ENCODE measurements around the gene RIMS1.
A peak's percentile ranks its signal among the peaks of the same experiment; 100 is the strongest.

RIMS1 gene

DNA sequence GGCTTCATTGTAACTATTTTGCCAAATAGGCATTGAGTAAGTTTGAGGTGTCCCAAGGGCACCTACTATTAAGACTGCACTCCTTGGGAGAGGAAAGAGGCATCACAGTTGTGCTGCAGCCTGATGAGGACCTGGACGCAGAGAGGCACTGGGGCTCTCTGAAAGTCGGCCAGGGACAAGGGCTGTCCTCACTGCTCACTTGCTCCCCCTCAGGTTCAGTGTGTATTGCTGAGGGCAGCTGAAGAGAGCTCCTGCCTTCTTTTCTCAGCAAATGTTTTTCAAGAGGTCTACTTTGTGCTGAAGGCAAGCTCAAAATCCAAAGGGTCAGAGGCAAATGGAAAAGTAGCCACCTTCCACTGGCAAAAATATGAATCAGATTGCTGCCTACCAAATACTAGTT lies 331.8 kb downstream of the RIMS1 start:
- Histone ChIP-seq H2BK12ac (ENCODE audit: low read length) (no peak overlapping the region), H3K4ac (ENCODE audit: low read length) (no peak overlapping the region), H3K27ac (replicated peaks; ENCODE audit: low read length) (no peak overlapping the region), H3K36me3 (replicated peaks in 1 of 2; ENCODE audit: control insufficient read depth in 2 of 2, insufficient read depth in 2 of 2, low read length in 2 of 2) (no peaks in the 10 kb centered on the region), H3K27me3 (ENCODE audit: control insufficient read depth in 3 of 3, insufficient read depth in 3 of 3, low read depth in 1 of 3, low read length in 3 of 3) (no peaks in the 10 kb centered on the region), H2BK5ac (ENCODE audit: low read length) (no peak overlapping the region), H4K91ac (ENCODE audit: low read depth, low read length, poor library complexity) (no peak overlapping the region), H3K4me3 (ENCODE audit: low read length in 2 of 2) (no peak overlapping the region), H3K14ac (ENCODE audit: low read length) (no peak overlapping the region), H2BK15ac (ENCODE audit: low read length) (no peak overlapping the region), H2BK120ac (ENCODE audit: low read depth, low read length) (no peak overlapping the region), H4K8ac (ENCODE audit: low read depth, low read length) (no peak overlapping the region), H3K18ac (ENCODE audit: low read length) (no peak overlapping the region), H3K4me1 (ENCODE audit: control insufficient read depth in 2 of 2, insufficient read depth in 1 of 2, low read depth in 1 of 2, low read length in 2 of 2) (no peaks in the 10 kb centered on the region), H3K79me1 (ENCODE audit: low read depth, low read length) (no peaks in the 10 kb centered on the region), H3K9ac (ENCODE audit: low read depth, low read length, poor library complexity) (no peak overlapping the region), H2AFZ (ENCODE audit: low read length) (peak overlapping the region; percentile 0), H2AK5ac (ENCODE audit: low read depth, low read length) (no peak overlapping the region), H3K9me3 (replicated peaks in 1 of 2; ENCODE audit: control insufficient read depth in 2 of 2, insufficient read depth in 1 of 2, low read depth in 1 of 2, low read length in 2 of 2) (no peaks in the 10 kb centered on the region), H3K4me2 (ENCODE audit: insufficient read depth, low read length, poor library complexity, severe bottlenecking) (no peak overlapping the region), H3K23ac (ENCODE audit: low read depth, low read length, poor library complexity) (no peak overlapping the region)
- peak; percentile 52 for DNase-seq (ENCODE audit: low spot score)
- WGBS, 2 donors (ENCODE audit: extremely low coverage in 2 of 2, insufficient read length in 2 of 2, insufficient replicate concordance in 1 of 2) = no CpG with 5 or more reads among the region's 2 CpGs

DNA sequence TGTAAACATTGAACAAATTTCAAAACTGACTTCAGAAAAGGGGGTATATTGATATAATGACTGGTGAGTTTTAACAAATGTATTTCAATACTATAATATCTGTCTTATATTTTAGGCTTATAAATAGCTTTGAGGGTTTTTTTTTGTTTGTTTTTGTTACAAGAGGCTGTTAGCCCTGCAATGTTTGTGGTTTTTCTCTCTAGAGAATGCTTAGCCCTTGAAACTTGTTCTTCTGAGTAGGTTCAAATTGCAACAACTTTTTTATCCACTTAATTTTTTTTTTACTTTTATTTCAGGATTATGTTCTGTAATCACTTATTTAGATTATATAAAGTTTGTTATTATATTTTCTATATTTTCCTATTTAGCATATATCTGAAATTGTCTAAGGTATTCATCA lies 333.2 kb downstream of the RIMS1 start:
- H4K8ac ChIP-seq (ENCODE audit: low read depth, low read length) = no peak overlapping the region
- no peak for DNase-seq (ENCODE audit: low spot score)
- no peak overlapping the region for H3K23ac ChIP-seq (ENCODE audit: low read depth, low read length, poor library complexity)
- H3K27me3 ChIP-seq (ENCODE audit: control insufficient read depth in 3 of 3, insufficient read depth in 3 of 3, low read depth in 1 of 3, low read length in 3 of 3) = no peaks in the 10 kb centered on the region
- H3K14ac ChIP-seq (ENCODE audit: low read length) = no peak overlapping the region
- no peak overlapping the region for H3K4ac ChIP-seq (ENCODE audit: low read length)
- H3K4me1 ChIP-seq (ENCODE audit: control insufficient read depth in 2 of 2, insufficient read depth in 1 of 2, low read depth in 1 of 2, low read length in 2 of 2) = no peaks in the 10 kb centered on the region
- H3K9ac ChIP-seq (ENCODE audit: low read depth, low read length, poor library complexity) = no peak overlapping the region
- no peaks in the 10 kb centered on the region for H3K79me1 ChIP-seq (ENCODE audit: low read depth, low read length)
- H2BK15ac ChIP-seq (ENCODE audit: low read length) = no peak overlapping the region
- H3K27ac ChIP-seq (replicated peaks; ENCODE audit: low read length) = no peak overlapping the region
- no peak overlapping the region for H3K18ac ChIP-seq (ENCODE audit: low read length)
- H2BK120ac ChIP-seq (ENCODE audit: low read depth, low read length) = no peak overlapping the region
- no peak overlapping the region for H4K91ac ChIP-seq (ENCODE audit: low read depth, low read length, poor library complexity)
- no peak overlapping the region for H2AK5ac ChIP-seq (ENCODE audit: low read depth, low read length)
- no peak overlapping the region for H3K4me3 ChIP-seq (ENCODE audit: low read length in 2 of 2)
- no peaks in the 10 kb centered on the region for H3K9me3 ChIP-seq (replicated peaks in 1 of 2; ENCODE audit: control insufficient read depth in 2 of 2, insufficient read depth in 1 of 2, low read depth in 1 of 2, low read length in 2 of 2)
- H2AFZ ChIP-seq (ENCODE audit: low read length) = no peak overlapping the region
- H2BK5ac ChIP-seq (ENCODE audit: low read length) = no peak overlapping the region
- H3K36me3 ChIP-seq (replicated peaks in 1 of 2; ENCODE audit: control insufficient read depth in 2 of 2, insufficient read depth in 2 of 2, low read length in 2 of 2) = no peaks in the 10 kb centered on the region
- H3K4me2 ChIP-seq (ENCODE audit: insufficient read depth, low read length, poor library complexity, severe bottlenecking) = no peak overlapping the region
- H2BK12ac ChIP-seq (ENCODE audit: low read length) = no peak overlapping the region

- no peak overlapping the region for H2AFZ ChIP-seq (ENCODE audit: low read length)
- H3K27ac ChIP-seq (replicated peaks; ENCODE audit: low read length) = no peak overlapping the region
- no peak overlapping the region for H3K4ac ChIP-seq (ENCODE audit: low read length)
- no peaks in the 10 kb centered on the region for H3K36me3 ChIP-seq (replicated peaks in 1 of 2; ENCODE audit: control insufficient read depth in 2 of 2, insufficient read depth in 2 of 2, low read length in 2 of 2)
- no peak overlapping the region for H2BK15ac ChIP-seq (ENCODE audit: low read length)
- no peak overlapping the region for H3K23ac ChIP-seq (ENCODE audit: low read depth, low read length, poor library complexity)
- no peaks in the 10 kb centered on the region for H3K27me3 ChIP-seq (ENCODE audit: control insufficient read depth in 3 of 3, insufficient read depth in 3 of 3, low read depth in 1 of 3, low read length in 3 of 3)
- H3K4me2 ChIP-seq (ENCODE audit: insufficient read depth, low read length, poor library complexity, severe bottlenecking) = no peak overlapping the region
- no peak overlapping the region for H3K14ac ChIP-seq (ENCODE audit: low read length)
- H3K9me3 ChIP-seq (replicated peaks in 1 of 2; ENCODE audit: control insufficient read depth in 2 of 2, insufficient read depth in 1 of 2, low read depth in 1 of 2, low read length in 2 of 2) = no peaks in the 10 kb centered on the region
- no peak overlapping the region for H3K18ac ChIP-seq (ENCODE audit: low read length)
- H2BK5ac ChIP-seq (ENCODE audit: low read length) = no peak overlapping the region
- no peaks in the 10 kb centered on the region for H3K79me1 ChIP-seq (ENCODE audit: low read depth, low read length)
- H3K4me3 ChIP-seq (ENCODE audit: low read length in 2 of 2) = no peak overlapping the region
- no peak overlapping the region for H4K8ac ChIP-seq (ENCODE audit: low read depth, low read length)
- H3K9ac ChIP-seq (ENCODE audit: low read depth, low read length, poor library complexity) = no peak overlapping the region
- H3K4me1 ChIP-seq (ENCODE audit: control insufficient read depth in 2 of 2, insufficient read depth in 1 of 2, low read depth in 1 of 2, low read length in 2 of 2) = no peaks in the 10 kb centered on the region
- no peak overlapping the region for H2AK5ac ChIP-seq (ENCODE audit: low read depth, low read length)
- H2BK120ac ChIP-seq (ENCODE audit: low read depth, low read length) = no peak overlapping the region
- H2BK12ac ChIP-seq (ENCODE audit: low read length) = no peak overlapping the region
- WGBS, 2 donors (ENCODE audit: extremely low coverage in 2 of 2, insufficient read length in 2 of 2, insufficient replicate concordance in 1 of 2) = no CpG with 5 or more reads among the region's 1 CpG
- DNase-seq (ENCODE audit: low spot score) = no peak
- no peak overlapping the region for H4K91ac ChIP-seq (ENCODE audit: low read depth, low read length, poor library complexity)
Observed at GRCh38 chr6:72238021-72238420, 351.7 kb downstream of the RIMS1 start.

GRCh38 chr6:72238900-72239299 lies 352.6 kb downstream of the RIMS1 start:
- WGBS, 2 donors (ENCODE audit: extremely low coverage in 2 of 2, insufficient read length in 2 of 2, insufficient replicate concordance in 1 of 2) = no CpG with 5 or more reads among the region's 1 CpG
- Histone ChIP-seq H3K9me3 (replicated peaks in 1 of 2; ENCODE audit: control insufficient read depth in 2 of 2, insufficient read depth in 1 of 2, low read depth in 1 of 2, low read length in 2 of 2) (no peaks in the 10 kb centered on the region), H3K4me1 (ENCODE audit: control insufficient read depth in 2 of 2, insufficient read depth in 1 of 2, low read depth in 1 of 2, low read length in 2 of 2) (no peaks in the 10 kb centered on the region), H3K27me3 (ENCODE audit: control insufficient read depth in 3 of 3, insufficient read depth in 3 of 3, low read depth in 1 of 3, low read length in 3 of 3) (no peaks in the 10 kb centered on the region), H3K18ac (ENCODE audit: low read length) (no peak overlapping the region), H3K27ac (replicated peaks; ENCODE audit: low read length) (no peak overlapping the region), H3K14ac (ENCODE audit: low read length) (no peak overlapping the region), H3K4ac (ENCODE audit: low read length) (no peak overlapping the region), H2BK15ac (ENCODE audit: low read length) (no peak overlapping the region), H3K9ac (ENCODE audit: low read depth, low read length, poor library complexity) (no peak overlapping the region), H2AFZ (ENCODE audit: low read length) (no peak overlapping the region), H4K91ac (ENCODE audit: low read depth, low read length, poor library complexity) (no peak overlapping the region), H2BK5ac (ENCODE audit: low read length) (no peak overlapping the region), H3K36me3 (replicated peaks in 1 of 2; ENCODE audit: control insufficient read depth in 2 of 2, insufficient read depth in 2 of 2, low read length in 2 of 2) (no peaks in the 10 kb centered on the region), H4K8ac (ENCODE audit: low read depth, low read length) (no peak overlapping the region), H2BK12ac (ENCODE audit: low read length) (no peak overlapping the region), H3K79me1 (ENCODE audit: low read depth, low read length) (no peaks in the 10 kb centered on the region), H3K4me2 (ENCODE audit: insufficient read depth, low read length, poor library complexity, severe bottlenecking) (no peak overlapping the region), H2AK5ac (ENCODE audit: low read depth, low read length) (no peak overlapping the region), H2BK120ac (ENCODE audit: low read depth, low read length) (no peak overlapping the region), H3K4me3 (ENCODE audit: low read length in 2 of 2) (no peak overlapping the region), H3K23ac (ENCODE audit: low read depth, low read length, poor library complexity) (no peak overlapping the region)
- no peak for DNase-seq (ENCODE audit: low spot score)

Measured in neuronal stem cell (in vitro differentiated cells).